Measurements from ENCODE around the gene WSCD2.

GRCh38 chr12:108295641-108296040 lies 166.6 kb downstream of the WSCD2 start:
- TF ChIP-seq CTCF (IDR thresholded peaks at IDR 0.05; ENCODE audit: low read length) (no peak), EZH2 (optimal IDR thresholded peaks at IDR 0.05; ENCODE audit: low read depth, low read length) (no peak)
